HG03060 (cell line): ENCODE measurements around the gene KIF3A.

ENCODE experiments used
- ATAC-seq: cut with Tn5 transposase; IDR thresholded peaks from one replicate; pipeline ENCODE4 v1.9.1; 2021; ENCODE audit warnings: low read depth, moderate number of reproducible peaks; ENCODE audit not compliant: unreplicated experiment

The KIF3A gene

GRCh38 chr5:132680780-132681475 lies 56.4 kb downstream of the KIF3A start:
- no peak for ATAC-seq

DNA sequence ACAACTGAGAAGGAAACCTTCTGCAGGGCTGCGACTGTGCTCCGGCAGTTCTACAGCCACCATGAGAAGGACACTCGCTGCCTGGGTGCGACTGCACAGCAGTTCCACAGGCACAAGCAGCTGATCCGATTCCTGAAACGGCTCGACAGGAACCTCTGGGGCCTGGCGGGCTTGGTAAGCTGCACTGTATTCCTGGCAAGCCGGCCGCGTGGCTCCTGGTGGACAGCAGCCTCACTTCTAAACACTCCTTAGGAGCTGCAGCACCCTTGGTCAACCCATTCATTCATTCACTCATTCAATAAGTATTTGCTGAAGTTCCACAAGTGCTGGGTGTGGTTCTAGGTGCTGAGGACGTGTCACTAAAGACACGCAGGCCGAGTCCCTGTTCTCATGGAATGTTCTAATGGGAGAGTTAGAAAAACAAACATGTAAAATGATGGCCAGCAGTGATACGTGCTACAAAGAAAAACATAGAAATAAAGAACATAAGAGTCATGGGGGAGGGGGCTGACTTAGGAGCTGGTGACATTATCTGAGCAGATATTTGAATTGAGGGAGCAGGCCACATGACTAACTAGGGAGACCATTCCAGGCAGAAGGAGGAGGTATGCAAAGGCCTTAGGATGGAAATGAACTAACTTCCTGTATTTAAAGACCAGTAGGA lies 57.5 kb downstream of the KIF3A start:
- no peak for ATAC-seq

- no peak for ATAC-seq
Observed at GRCh38 chr5:132679166-132679565, 58.2 kb downstream of the KIF3A start.

GRCh38 chr5:132678735-132679134 lies 58.6 kb downstream of the KIF3A start:
- ATAC-seq: no peak

DNA sequence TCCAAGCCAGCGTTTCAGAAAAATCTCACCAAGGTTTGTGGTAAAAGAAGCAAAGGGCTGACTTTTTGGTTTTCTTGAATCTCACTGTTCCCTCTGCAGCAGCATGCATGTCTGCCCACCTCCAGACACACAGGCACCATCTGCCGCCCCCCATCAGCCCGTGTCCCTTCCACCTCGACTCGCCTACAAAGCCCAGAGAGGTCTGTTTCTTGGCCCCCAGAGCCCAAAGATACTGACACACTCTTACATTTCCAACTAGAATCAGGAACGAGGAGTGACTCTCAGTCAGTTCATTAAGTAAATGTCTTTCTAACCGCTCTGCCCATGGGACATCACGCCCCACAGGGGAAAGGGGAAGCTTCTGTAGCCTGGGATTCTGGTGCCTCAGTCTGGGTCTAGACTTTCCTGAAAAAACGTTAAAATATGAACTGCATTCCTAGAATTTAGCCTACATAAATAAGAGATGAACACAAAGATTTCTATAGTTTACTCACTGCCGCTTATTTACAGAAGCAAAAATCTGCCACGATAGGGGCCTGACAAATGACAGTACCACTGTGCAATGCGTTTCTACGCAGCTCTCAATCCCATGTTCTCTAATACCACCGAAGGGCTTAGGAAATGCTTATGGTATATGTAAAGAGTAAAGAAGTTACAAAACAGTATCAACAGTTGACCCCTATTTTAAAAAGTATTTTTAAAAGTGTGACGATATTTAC lies 59.5 kb downstream of the KIF3A start:
- ATAC-seq: no peak

DNA sequence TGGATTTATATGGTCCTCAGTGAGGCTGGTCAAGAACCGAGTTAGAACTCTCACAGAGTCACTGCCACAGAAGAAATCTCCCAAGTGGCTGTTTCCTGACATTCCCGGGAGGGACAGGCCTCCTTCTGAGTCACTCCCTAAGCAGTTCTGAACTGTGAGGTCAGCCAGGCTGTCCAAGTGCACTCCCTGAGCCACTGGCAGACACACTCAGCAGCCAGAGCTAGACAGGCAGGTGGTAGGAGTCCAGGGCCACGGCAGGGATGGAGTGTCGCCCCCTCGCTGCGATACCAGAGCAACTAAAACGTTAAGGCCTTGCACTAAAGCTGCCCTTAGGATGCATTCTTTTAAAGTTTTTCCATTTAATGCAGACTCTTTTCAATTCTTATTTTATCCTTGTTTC lies 60.2 kb downstream of the KIF3A start:
- ATAC-seq: no peak

GRCh38 chr5:132675936-132676689 lies 61.2 kb downstream of the KIF3A start:
- ATAC-seq: no peak

DNA sequence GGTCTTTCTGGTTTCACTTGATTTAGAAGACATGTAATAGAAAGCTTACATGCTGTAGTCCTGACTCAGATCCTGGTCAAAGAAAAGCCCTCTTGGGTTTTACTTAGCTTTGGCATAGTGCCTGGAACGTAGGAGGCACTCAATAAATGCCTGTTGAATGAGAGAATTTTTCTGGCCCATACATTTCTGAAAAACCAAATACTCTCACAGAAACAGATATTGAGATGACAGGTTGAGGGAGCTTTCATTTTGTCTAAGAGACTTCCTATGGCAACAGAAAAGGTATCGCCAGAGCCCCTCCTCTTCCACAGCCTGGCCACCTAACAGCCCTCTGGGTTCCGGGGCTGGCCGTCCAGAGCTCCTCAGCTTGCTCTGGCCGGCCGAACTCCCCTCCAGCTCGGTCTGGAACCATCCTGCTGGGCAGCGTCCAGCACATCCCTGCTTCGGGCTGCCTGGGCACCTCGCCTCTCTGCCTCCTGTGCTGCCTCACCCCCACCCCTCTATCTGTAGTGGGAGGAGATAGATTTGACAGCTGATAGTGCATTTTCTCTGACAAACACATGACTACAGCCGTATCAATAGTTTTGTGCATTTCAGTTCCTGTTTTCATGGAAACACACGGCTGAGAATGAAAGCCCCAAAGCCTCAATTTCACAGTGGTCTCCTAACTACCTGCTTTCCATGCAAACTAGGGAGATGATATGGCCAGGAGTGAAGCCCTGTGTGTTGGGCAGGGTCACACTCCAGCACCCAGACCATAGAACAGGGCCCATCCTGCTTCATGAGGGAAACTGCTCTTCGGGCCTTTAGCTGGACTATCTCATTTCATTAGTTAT lies 62.5 kb downstream of the KIF3A start:
- ATAC-seq: peak; percentile 54

GRCh38 chr5:132673939-132674630 lies 63.3 kb downstream of the KIF3A start, which contains the start of gene IL4:
TSS of gene IL4 (plus strand) at chr5:132673989. CDS start at chr5:132674051, 62 bp downstream.
- ATAC-seq: no peak

- no peak for ATAC-seq
Observed at GRCh38 chr5:132673488-132673887, 63.9 kb downstream of the KIF3A start.

GRCh38 chr5:132671000-132671399 lies 66.3 kb downstream of the KIF3A start:
- ATAC-seq: no peak

GRCh38 chr5:132669966-132670882 lies 67.1 kb downstream of the KIF3A start:
- no peak for ATAC-seq

DNA sequence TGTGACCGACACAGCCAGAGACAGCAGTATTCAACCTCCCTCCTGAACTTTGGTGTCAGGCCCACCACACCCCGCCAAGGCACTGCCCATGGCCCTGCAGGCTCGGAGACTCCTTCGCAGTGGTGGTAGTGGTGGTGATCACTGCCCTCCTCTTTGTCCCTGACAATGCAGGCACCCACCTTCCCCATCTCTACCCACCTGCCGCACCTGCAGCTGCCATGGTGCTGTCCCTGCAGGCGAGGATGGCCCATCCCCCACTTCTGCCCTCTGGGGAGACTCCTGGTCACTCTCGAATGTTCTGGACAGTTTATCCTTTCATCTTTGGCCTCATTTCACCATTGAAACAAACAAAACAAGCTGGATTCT lies 67.9 kb downstream of the KIF3A start:
- no peak for ATAC-seq

DNA sequence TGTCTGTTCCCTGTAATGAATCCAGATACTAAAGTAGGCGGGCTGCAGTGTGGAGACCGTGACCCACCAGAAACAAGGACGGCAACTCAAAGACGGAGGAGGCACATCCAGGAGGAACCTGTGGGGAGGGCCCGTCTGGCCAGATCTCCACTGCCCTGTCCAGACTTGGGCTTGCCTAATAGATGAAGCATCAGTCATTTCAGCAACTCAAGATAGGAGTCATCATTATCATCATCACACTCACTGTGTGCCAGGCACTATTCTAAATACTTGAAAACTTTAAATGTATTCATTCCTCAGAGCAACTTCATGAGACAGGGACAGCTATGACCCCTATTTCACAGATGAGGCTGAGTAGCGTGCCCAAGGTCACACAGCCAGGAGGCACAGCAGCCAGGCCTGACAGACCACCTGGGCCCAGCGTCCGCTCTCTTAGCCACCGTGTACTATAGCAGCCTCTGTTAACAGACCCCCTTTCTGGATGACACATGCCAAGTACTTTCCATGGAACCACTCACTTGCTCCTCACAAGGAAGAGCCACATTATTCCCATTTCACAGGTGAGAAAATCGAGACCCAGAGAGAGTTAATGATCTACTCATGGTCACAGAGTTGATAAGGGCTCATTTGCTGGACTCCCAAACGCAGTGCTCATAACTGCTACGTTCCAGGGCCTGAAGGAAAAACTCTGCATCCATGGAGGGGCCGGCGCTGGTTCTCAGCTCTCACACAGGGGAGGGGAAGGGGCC lies 68.5 kb downstream of the KIF3A start:
- ATAC-seq: no peak

GRCh38 chr5:132667761-132668705 lies 69.3 kb downstream of the KIF3A start:
- no peak for ATAC-seq

- no peak for ATAC-seq
Observed at GRCh38 chr5:132667309-132667708, 70.0 kb downstream of the KIF3A start.
